ENCODE results near the gene KRT16. TPM values are rescaled to one million over a fixed set of nuclear protein-coding genes. Genes with fewer than 3 reads are reported as not detected.
"Not testable (repeated sequence)": the region's sequence is repeated elsewhere in the genome, so short reads cannot be mapped to it uniquely, and the experiment has no call there.

Gene KRT16
- total RNA-seq, 1 donor from 2014 or later, result 4.8 TPM

- peaks cover 16% of the 10 kb centered on the region for H3K27me3 ChIP-seq (ENCODE audit: control insufficient read depth, insufficient read depth, low read length)
- no peaks in the 10 kb centered on the region for H3K36me3 ChIP-seq (ENCODE audit: control insufficient read depth, insufficient read depth, low read length)
- no peak for DNase-seq (ENCODE audit: low read depth)
- H3K4me3 ChIP-seq (ENCODE audit: low read depth, low read length), result no peak overlapping the region
- TF ChIP-seq CTCF (IDR thresholded peaks at IDR 0.05; ENCODE audit: insufficient read depth, low read length, poor library complexity, severe bottlenecking), result no peak
These were observed 19.8 kb downstream of the KRT16 start for GRCh38 chr17:41592601-41593305.

GRCh38 chr17:41589301-41589700 lies 23.3 kb downstream of the KRT16 start:
- no peak for TF ChIP-seq CTCF (IDR thresholded peaks at IDR 0.05; ENCODE audit: insufficient read depth, low read length, poor library complexity, severe bottlenecking)
- Histone ChIP-seq H3K36me3 (ENCODE audit: control insufficient read depth, insufficient read depth, low read length) (no peaks in the 10 kb centered on the region), H3K4me3 (ENCODE audit: low read depth, low read length) (no peak overlapping the region), H3K27me3 (ENCODE audit: control insufficient read depth, insufficient read depth, low read length) (peaks cover 11% of the 10 kb centered on the region)
- no peak for DNase-seq (ENCODE audit: low read depth)

- no peak for DNase-seq (ENCODE audit: low read depth)
- Histone ChIP-seq H3K36me3 (ENCODE audit: control insufficient read depth, insufficient read depth, low read length) (no peaks in the 10 kb centered on the region), H3K4me3 (ENCODE audit: low read depth, low read length) (no peak overlapping the region), H3K27me3 (ENCODE audit: control insufficient read depth, insufficient read depth, low read length) (peaks cover 3% of the 10 kb centered on the region)
- no peak for TF ChIP-seq CTCF (IDR thresholded peaks at IDR 0.05; ENCODE audit: insufficient read depth, low read length, poor library complexity, severe bottlenecking)
These were observed 24.3 kb downstream of the KRT16 start for GRCh38 chr17:41588126-41588810.

DNA sequence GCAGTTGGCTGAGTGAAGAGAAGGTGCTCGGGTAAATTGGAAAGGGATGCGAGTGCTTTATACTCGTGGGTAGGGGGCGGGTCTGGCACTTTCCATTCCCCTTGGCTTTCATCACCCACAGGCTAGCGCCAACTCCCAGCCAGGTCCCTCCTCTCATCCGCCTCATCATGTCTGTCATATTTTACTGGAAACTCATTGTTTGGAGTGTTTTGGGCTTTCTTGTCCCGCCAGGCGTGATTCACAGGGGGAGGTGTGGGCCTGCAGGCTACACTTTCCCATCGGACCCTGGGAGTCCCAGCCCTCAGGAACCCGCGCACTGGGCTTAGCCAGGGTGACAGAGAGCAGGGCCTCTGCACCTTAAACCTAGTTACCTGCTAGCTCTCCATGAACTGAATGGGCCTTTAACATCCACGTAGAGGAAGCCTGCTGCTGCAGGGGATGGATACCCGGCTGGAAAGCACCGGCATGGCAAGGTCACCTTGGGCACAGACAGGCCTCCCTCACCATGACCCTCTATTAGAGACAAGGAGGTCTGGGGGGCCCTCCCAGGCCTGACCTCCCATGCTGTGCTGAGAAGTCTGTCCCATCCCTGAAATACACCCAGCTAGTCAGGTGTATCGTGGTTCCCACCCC lies 25.6 kb downstream of the KRT16 start, which contains the start of gene KRT14:
KRT14 (minus strand) TSS at position 33 of the 633 bp plus-strand sequence. CDS start 61 bp downstream, outside the sequence.
- peaks cover 6% of the 10 kb centered on the region for H3K27me3 ChIP-seq (ENCODE audit: control insufficient read depth, insufficient read depth, low read length)
- no peak within 1 kb of the TSS for H3K4me3 ChIP-seq (ENCODE audit: low read depth, low read length)
- no peak for TF ChIP-seq CTCF (IDR thresholded peaks at IDR 0.05; ENCODE audit: insufficient read depth, low read length, poor library complexity, severe bottlenecking)
- no peak for DNase-seq (ENCODE audit: low read depth)
- H3K36me3 ChIP-seq (ENCODE audit: control insufficient read depth, insufficient read depth, low read length), result no peaks in the 10 kb centered on the region

GRCh38 chr17:41585301-41586056 lies 27.1 kb downstream of the KRT16 start:
- H3K27me3 ChIP-seq (ENCODE audit: control insufficient read depth, insufficient read depth, low read length), result peaks cover 6% of the 10 kb centered on the region
- no peak for DNase-seq (ENCODE audit: low read depth)
- TF ChIP-seq CTCF (IDR thresholded peaks at IDR 0.05; ENCODE audit: insufficient read depth, low read length, poor library complexity, severe bottlenecking), result no peak
- no peak overlapping the region for H3K4me3 ChIP-seq (ENCODE audit: low read depth, low read length)
- H3K36me3 ChIP-seq (ENCODE audit: control insufficient read depth, insufficient read depth, low read length), result no peaks in the 10 kb centered on the region

- not testable (repeated sequence) for H3K36me3 ChIP-seq (ENCODE audit: control insufficient read depth, insufficient read depth, low read length); DNase-seq (ENCODE audit: low read depth); H3K4me3 ChIP-seq (ENCODE audit: low read depth, low read length); H3K27me3 ChIP-seq (ENCODE audit: control insufficient read depth, insufficient read depth, low read length)
These were observed 28.1 kb downstream of the KRT16 start for GRCh38 chr17:41584331-41584927.

Measured in kidney epithelial cell (primary cell).